GM19240 (cell line): ENCODE results near the gene SH3BP2.

Source experiments
- DNase-seq: peaks from one replicate; pipeline ENCODE4 v3.0.0; 2011; ENCODE audit warnings: low spot score; ENCODE audit not compliant: insufficient read length

Gene SH3BP2

DNA sequence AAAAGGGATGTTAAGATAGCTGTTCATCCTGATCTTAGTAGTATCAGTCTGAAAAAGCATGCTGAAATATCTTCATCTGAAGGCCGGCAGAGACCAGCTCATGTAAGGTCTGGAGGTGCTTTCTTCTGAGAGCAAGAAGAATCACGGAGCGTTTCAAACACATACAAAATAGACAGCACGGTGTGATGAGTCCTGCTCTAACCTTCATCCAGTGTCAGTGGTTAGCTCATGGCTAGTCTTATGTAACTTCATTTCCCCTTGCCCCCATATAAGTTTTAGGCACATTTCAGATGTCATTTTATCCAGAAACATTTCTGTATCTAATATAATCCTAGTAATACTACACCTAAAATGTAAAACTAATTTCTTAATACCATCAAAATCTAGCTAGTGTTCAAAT lies 78.6 kb downstream of the SH3BP2 start:
- no peak for DNase-seq

DNA sequence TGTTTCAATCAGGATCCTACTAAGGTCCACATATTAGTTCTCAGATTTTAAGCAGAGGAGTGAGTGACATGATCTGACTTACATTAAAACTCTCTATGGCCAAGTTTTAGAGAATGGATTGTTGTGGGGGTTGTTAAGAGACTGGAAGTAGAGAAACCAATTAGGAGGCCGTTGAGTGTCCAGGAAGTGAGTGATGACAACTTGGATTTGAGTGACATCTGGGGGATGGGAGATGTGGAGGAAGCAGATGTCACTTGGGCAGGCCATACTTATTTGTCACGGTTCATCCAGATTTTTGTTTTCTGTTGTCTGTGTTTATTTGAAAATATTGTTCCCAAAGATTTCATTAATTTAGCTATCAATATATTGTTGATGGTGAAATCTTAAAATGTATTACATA lies 79.0 kb downstream of the SH3BP2 start:
- no peak for DNase-seq

DNA sequence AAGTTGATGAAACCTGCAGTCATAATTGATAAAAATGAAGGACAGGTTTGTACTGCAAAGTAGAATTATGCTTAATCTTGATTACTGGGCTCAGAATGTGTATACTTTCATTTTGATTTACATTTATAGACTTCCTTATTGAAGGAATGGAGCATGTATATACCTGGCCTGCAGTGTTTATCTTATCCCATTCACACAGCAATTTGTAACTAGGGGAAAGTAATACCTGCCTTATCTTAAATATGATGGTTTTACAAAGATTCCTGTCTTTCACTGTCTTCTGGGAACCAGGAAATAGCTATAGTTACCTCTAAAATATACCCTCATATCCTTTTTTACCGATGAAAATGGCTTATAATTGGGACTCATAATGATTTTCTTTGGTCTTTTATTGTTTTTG lies 80.4 kb downstream of the SH3BP2 start:
- no peak for DNase-seq

DNA sequence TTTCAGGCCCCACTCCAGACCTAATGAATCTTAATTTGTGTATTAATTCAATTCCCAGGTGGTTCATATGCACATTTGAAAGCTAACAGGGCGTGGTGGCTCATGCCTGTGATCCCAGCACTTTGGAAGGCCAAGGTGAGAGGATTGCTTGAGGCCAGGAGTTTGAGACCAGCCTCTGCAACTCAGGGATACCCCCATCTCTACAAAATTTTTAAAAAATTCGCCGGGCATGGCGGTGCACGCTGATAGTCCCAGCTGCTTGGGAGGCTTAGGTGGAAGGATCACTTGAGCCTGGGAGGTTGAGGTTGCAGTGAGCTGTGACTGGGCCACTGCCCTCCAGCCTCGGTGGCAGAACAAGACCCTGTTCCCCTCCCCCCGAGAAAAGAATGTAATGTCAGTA lies 82.0 kb downstream of the SH3BP2 start:
- no peak for DNase-seq

DNA sequence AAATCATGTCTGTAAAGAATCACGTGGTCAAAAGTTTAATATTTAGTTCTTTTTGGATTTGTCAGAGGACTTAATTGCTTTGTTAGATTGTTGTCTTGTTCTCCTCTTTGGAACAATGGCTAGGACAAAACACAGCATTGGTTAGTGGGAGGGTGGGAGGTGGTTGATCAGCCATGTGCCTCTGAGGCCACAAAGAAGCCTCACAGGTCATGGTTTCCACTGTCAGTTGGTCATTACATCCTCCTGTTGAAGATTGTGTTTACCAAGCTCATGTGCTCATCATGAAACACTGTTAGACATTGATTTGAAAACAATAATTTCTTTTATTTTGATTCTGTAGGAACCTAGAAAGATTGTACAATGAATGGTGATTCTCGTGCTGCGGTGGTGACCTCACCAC lies 82.7 kb downstream of the SH3BP2 start:
- no peak for DNase-seq

DNA sequence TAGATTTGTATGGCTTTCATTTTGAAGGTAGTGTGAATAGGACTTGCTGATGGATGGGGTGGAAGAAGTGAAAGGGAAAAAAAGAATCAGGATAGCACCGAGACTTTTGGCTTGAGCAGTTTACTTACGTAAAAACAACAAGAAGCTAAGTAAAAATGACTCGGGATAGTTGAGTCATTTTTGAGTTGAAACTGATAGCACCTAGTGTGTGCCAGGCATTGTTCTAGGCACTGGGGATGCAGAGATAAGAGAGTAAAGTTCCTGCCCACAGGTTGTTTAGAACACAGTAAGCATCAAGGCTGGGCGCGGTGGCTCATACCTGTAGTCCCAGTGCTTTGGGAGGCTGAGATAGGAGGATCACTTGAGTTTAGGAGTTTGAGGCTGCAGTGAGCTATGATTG lies 85.5 kb downstream of the SH3BP2 start:
- no peak for DNase-seq

DNA sequence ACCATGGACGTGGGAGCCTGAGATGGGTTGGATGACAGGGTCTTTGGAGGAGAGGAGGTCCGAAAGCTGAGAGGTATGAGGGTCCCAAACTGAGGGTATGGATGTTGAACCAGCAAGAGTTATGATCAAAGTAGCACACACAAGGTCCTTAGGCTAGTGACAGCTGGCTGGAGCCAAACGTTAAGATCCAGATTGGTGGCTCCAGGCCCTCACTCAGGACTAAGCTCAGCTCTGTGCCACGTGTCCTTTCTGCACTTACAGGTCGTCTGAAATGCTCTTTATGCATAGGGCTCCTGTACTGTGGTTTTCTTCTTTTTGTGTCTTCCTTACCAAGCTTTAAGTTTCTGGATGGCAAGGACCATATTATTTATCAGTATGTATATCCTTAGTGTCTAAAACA lies 86.1 kb downstream of the SH3BP2 start:
- DNase-seq = no peak

DNA sequence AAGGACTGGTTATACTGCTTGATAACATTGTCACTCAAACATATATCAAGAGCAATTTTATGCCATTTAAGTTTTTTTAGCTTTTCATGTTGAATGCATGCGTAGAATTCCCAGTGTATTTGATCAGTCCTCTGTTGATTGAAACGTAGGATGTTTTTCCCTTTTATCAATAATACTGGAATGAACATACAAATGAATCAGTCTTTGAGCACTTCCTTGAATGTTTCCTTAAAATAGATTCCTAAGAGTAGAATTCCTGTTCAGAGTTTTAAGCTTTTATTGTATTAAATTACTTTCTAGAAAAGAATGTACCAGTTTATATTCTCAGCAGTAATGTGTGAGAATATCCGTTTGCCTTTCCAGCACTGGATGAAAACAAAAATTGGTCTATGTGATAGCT lies 88.5 kb downstream of the SH3BP2 start:
- DNase-seq = no peak

DNA sequence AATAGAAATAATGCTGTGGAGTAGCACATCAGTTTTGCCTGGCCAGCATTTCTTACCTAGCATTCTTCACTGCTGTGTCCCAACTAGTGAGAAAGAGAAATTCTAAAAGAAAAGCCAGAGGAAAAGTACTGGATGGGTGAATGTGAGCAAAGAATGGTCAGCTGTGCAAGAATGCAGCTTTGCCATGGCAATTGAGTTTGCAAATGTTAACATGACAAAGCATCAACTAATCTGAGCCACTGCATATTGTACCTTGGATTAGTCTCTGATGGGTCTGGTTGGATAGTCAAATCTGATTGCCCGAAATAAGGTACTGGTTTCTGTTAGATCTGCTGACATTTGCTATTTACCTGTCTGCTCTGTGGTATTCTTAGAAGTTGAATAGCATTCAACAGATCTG lies 89.5 kb downstream of the SH3BP2 start:
- no peak for DNase-seq

DNA sequence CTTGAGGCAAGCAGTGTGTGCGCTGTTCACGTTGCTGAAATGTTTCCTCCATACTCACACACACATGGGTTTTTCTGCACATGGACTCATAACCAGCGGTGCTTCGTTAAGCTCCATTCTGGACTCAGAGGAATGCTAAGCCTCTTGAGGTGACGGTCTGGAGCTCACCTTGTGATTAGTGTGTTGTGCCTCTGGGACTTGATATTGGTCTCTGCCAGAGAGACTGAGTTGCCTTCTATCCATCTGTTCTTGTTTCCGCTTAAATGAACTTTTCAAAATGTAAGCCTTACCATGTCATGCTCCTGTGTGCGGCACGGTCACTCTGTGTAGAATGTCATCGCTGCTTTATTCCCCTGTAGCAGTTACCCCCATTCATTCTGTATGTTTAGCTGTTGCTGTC lies 93.3 kb downstream of the SH3BP2 start:
- DNase-seq = no peak

DNA sequence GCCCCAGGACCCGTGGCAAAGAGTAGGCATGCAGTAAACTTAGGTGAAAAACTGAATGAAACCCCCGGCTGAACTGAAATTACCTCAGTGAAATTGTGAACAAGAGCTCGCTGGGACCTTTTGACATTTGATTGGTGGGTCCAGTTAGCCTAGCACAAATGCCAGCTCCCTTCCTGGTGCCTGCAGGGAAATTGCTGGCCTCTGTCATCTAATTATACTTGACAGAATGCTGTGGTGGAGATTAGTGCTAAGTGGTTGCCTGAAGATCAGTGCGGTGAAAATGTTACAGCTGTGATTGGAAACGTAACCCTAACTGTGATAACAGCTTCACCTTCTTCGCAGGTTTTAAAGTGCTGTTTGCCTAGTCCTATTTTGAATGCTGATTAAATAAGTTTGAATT lies 93.7 kb downstream of the SH3BP2 start:
- no peak for DNase-seq

DNA sequence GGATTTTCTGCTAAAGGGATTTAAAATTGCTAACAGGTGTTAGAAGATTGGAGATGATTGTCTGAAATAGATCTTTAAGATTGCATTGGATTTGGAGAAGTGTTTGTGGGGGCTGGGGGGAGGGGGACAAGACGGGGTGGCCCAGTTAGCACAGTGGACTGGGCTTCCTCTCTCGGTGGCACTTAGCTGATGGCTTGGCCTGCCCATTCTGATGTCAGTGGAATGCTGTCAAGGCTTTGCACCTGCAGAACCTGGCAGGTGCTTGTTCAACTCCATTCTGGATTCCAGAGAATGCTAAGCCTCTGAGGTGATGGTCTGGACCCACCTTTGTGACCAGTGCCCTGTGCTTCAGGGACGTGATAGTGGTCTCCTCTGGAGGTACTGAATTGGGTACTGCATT lies 94.5 kb downstream of the SH3BP2 start:
- no peak for DNase-seq

DNA sequence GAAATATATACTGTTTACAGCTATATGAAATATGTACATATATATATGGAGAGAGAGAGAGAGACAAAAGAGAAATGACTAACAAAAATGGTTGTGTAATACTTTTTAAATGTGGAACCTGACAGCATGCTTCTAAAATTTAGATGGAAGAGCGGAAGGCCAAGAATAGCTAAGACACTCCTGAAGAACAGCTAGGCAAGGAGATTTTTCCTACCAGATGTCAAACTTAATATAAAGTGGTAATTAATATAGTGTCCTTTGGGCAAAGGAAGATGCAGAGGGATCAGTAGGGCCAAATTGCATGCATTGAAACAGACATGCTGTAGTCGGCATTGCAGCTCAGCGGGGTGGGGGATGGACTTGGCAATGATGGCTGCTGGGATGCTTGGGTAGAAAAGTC lies 96.0 kb downstream of the SH3BP2 start:
- no peak for DNase-seq
